Peyer's patch (tissue), 4 donors: ENCODE results near the gene ZSCAN5A. TPM values are rescaled to one million over a fixed set of nuclear protein-coding genes. Genes with fewer than 3 reads are reported as not detected.

ENCODE experiments used
- DNase-seq, 3 donors: peaks; one replicate each; pipeline ENCODE4 v3.0.0-alpha.2; 2017 to 2019
- H3K27ac ChIP-seq, 4 donors: fragments of 200-600 bp; sonication (generic); one replicate each; pipeline ENCODE4 v1.5.1; 2016 to 2019
- H3K27me3 ChIP-seq, 2 donors: fragments of 200-600 bp; sonication (generic); one replicate each; pipeline ENCODE4 v1.5.1; 2019
- H3K36me3 ChIP-seq, 3 donors: fragments of 200-600 bp; sonication (generic); one replicate each; pipeline ENCODE4 v1.5.1; 2016 to 2019
- H3K4me1 ChIP-seq, 4 donors: fragments of 200-600 bp; sonication (generic); one replicate each; pipeline ENCODE4 v1.5.1; 2016 to 2019
- H3K4me3 ChIP-seq, 4 donors: fragments of 200-600 bp; sonication (generic); 1 replicate in 3 of 4; 2 replicates in 1 of 4; pipeline ENCODE4 v1.5.1; 2016 to 2019; ENCODE audit warnings: mild to moderate bottlenecking in 1 of 4
- H3K9me3 ChIP-seq, 4 donors: fragments of 200-600 bp; sonication (generic); one replicate each; pipeline ENCODE4 v1.5.1; 2016 to 2019; ENCODE audit warnings: mild to moderate bottlenecking in 1 of 4
- CTCF ChIP-seq, 6 experiments: fragments of 450-650 bp in 4 of 6; fragments of 200-600 bp in 2 of 6; sonication (generic) in 1 of 6; IDR thresholded peaks; one replicate each; pipeline ENCODE4 v1.5.1; 2017 to 2019; ENCODE audit warnings: antibody characterized with exemption in 6 of 6, mild to moderate bottlenecking in 3 of 6, moderate library complexity in 1 of 6
- POLR2A ChIP-seq, 2 donors: fragments of 450-650 bp; IDR thresholded peaks; one replicate each; pipeline ENCODE4 v1.5.1; 2017; ENCODE audit warnings: antibody characterized with exemption in 2 of 2, mild to moderate bottlenecking in 2 of 2, moderate library complexity in 2 of 2
- total RNA-seq, 4 donors: library from RNA; depleted of rRNA; stranded (reverse); fragments of >200 nt; gene quantifications; one replicate each; pipeline ENCODE4 v1.1.0, GENCODE V29; 2016

The ZSCAN5A gene
- total RNA-seq, 4 donors from 2014 or later, result 14.9 to 19.0 (median 15.3) TPM

DNA sequence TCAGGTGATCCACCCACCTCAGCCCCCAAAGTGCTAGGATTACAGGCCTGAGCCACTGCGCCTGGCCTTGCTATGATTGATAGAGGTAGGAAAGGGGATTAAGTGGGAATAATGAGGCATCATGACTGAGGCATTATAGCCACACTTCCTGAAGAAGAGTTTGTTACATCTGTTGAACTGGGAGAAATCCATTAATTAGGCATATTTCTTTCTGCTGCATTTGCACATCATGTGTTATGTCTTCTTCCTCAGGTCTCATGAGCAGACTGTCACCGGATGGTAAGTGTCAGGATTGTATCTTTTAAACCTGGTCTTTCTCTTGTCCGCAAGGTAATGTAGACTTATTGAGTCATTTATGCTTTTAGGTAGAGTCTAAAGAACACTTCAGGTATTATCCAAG, 29.9 kb downstream of the ZSCAN5A start:
- Histone ChIP-seq H3K36me3 (no peaks in the 10 kb centered on the region), H3K9me3 (no peaks in the 10 kb centered on the region), H3K27me3 (no peaks in the 10 kb centered on the region), H3K4me1 (no peaks in the 10 kb centered on the region), H3K27ac (no peak overlapping the region), H3K4me3 (no peak overlapping the region)
- no peak for TF ChIP-seq CTCF (IDR thresholded peaks at IDR 0.05)
- TF ChIP-seq POLR2A (IDR thresholded peaks at IDR 0.05), result no peak
- no peak for DNase-seq

- TF ChIP-seq CTCF (IDR thresholded peaks at IDR 0.05) (no peak), POLR2A (IDR thresholded peaks at IDR 0.05) (no peak)
- no peak for DNase-seq
- no peaks in the 10 kb centered on the region for H3K27me3 ChIP-seq
- H3K4me3 ChIP-seq, result no peak overlapping the region
- no peaks in the 10 kb centered on the region for H3K9me3 ChIP-seq
- no peaks in the 10 kb centered on the region for H3K36me3 ChIP-seq
- H3K4me1 ChIP-seq, result no peaks in the 10 kb centered on the region
- H3K27ac ChIP-seq, result no peak overlapping the region
Observed at GRCh38 chr19:56282809-56283208, 31.8 kb downstream of the ZSCAN5A start.

- Histone ChIP-seq H3K27me3 (no peaks in the 10 kb centered on the region), H3K9me3 (no peaks in the 10 kb centered on the region), H3K36me3 (no peaks in the 10 kb centered on the region), H3K4me3 (no peak overlapping the region), H3K27ac (no peak overlapping the region), H3K4me1 (no peaks in the 10 kb centered on the region)
- no peak for DNase-seq
- TF ChIP-seq CTCF (IDR thresholded peaks at IDR 0.05), result no peak
- TF ChIP-seq POLR2A (IDR thresholded peaks at IDR 0.05), result no peak
Observed at GRCh38 chr19:56273563-56274117, 41.0 kb downstream of the ZSCAN5A start.

- Histone ChIP-seq H3K9me3 (no peaks in the 10 kb centered on the region), H3K36me3 (no peaks in the 10 kb centered on the region), H3K27me3 (no peaks in the 10 kb centered on the region), H3K4me3 (no peak within 1 kb of the TSS), H3K27ac (no peak within 1 kb of the TSS), H3K4me1 (no peaks in the 10 kb centered on the region)
- no peak for DNase-seq
- TF ChIP-seq CTCF (IDR thresholded peaks at IDR 0.05) (no peak), POLR2A (IDR thresholded peaks at IDR 0.05) (no peak)
Observed at GRCh38 chr19:56272161-56272798, 42.4 kb downstream of the ZSCAN5A start, which contains the start of gene EDDM13. EDDM13 (plus strand) TSS chr19:56272748; CDS start chr19:56272835, 87 bp downstream.

- Histone ChIP-seq H3K27me3 (no peaks in the 10 kb centered on the region), H3K9me3 (no peaks in the 10 kb centered on the region), H3K4me1 (no peaks in the 10 kb centered on the region), H3K4me3 (no peak overlapping the region), H3K36me3 (no peaks in the 10 kb centered on the region), H3K27ac (no peak overlapping the region)
- TF ChIP-seq CTCF (IDR thresholded peaks at IDR 0.05) (no peak), POLR2A (IDR thresholded peaks at IDR 0.05) (no peak)
- DNase-seq, result no peak
Observed at GRCh38 chr19:56271151-56271550, 43.5 kb downstream of the ZSCAN5A start.
